ENCODE measurements around the gene DBNL.
"Not testable (repeated sequence)": the region's sequence is repeated elsewhere in the genome, so short reads cannot be mapped to it uniquely, and the experiment has no call there.

Gene DBNL

GRCh38 chr7:44039800-44040492 is 4.6 kb upstream of the DBNL start:
- H3K27ac ChIP-seq: not testable (repeated sequence)

GRCh38 chr7:44040493-44040891 is 4.0 kb upstream of the DBNL start:
- not testable (repeated sequence) for H3K27ac ChIP-seq

GRCh38 chr7:44042221-44042620 is 2.3 kb upstream of the DBNL start:
- H3K27ac ChIP-seq: no peak overlapping the region
- TF ChIP-seq CTCF (conservative IDR thresholded peaks at IDR 0.05): no peak

GRCh38 chr7:44043902-44044301 is 600 bp upstream of the DBNL start:
- peak overlapping the region; percentile 96 for H3K27ac ChIP-seq
- TF ChIP-seq CTCF (conservative IDR thresholded peaks at IDR 0.05): no peak

GRCh38 chr7:44045226-44046014 is 918 bp downstream of the DBNL start:
- no peak for TF ChIP-seq CTCF (conservative IDR thresholded peaks at IDR 0.05)
- H3K27ac ChIP-seq: peak overlapping the region; percentile 96

GRCh38 chr7:44046321-44047061 is 2.0 kb downstream of the DBNL start:
- no peak for TF ChIP-seq CTCF (conservative IDR thresholded peaks at IDR 0.05)
- peak overlapping the region; percentile 96; the same call in 1 of the 2 replicates for H3K27ac ChIP-seq

- no peak for TF ChIP-seq CTCF (conservative IDR thresholded peaks at IDR 0.05)
- peak overlapping the region; percentile 30; the same call in 1 of the 2 replicates for H3K27ac ChIP-seq
Measured at GRCh38 chr7:44048031-44048795, 3.7 kb downstream of the DBNL start.
